Midbrain (tissue), 1 donor: ENCODE data around the gene USP11.

Experiments used
- DNase-seq: peaks from one replicate; lab custom pipeline; 2025; lab: John Stamatoyannopoulos, UW

The USP11 gene

DNA sequence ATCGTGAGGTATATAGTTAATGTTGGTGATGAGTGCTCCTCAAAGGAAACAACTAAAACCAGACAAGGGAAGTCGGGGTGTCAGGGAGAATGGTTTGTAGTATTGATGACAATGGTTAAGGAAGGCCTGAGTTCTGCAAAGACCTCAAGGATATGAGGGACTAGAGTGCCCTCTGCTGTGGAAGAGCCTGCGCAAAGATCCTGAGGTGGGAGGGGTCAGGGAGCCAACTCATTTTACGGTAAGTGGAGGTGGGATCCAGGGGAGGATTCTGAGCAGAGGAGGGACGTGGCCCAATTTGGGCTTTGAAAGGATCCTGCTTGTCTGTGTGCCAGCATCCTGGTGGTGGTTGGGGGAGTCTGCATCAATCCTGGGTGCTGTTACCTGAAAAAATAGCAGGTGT is 27.8 kb upstream of the USP11 start:
- no peak for DNase-seq

DNA sequence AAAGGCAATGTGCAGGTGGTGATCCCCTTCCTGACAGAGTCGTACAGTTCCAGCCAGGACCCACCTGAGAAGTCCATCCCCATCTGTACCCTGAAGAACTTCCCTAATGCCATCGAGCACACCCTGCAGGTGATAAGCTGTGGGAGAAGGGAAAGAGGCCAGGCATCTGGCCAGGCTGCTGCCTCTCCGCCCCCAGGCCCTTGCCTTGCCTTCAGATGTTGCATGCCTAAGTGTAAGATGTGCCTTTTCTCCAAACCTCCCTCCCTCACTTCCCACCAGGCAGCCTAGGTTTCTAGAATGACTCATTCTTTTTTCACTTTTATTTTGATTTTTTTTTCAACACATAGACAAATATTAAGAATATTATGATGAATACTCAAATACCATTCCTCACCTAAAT is 26.5 kb upstream of the USP11 start:
- DNase-seq = no peak

DNA sequence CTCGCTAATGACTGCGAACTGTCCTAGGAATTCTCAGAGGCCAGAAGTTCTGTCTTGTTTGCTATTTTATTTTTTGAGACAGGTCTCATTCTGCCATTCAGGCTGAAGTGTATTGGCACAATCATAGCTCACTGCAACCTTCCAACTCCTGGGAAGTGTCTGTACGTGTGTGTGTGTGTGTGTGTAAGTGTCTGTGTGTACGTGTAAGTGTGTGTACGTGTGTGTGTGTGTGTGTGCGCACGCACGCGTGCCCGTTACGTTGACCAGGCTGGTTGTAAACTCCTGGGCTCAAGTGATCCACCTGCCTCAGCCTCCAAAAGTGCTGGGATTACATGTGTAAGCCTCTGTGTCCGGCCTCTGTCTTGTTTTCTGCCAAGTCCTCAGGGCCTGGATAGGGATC is 24.7 kb upstream of the USP11 start:
- DNase-seq = no peak

DNA sequence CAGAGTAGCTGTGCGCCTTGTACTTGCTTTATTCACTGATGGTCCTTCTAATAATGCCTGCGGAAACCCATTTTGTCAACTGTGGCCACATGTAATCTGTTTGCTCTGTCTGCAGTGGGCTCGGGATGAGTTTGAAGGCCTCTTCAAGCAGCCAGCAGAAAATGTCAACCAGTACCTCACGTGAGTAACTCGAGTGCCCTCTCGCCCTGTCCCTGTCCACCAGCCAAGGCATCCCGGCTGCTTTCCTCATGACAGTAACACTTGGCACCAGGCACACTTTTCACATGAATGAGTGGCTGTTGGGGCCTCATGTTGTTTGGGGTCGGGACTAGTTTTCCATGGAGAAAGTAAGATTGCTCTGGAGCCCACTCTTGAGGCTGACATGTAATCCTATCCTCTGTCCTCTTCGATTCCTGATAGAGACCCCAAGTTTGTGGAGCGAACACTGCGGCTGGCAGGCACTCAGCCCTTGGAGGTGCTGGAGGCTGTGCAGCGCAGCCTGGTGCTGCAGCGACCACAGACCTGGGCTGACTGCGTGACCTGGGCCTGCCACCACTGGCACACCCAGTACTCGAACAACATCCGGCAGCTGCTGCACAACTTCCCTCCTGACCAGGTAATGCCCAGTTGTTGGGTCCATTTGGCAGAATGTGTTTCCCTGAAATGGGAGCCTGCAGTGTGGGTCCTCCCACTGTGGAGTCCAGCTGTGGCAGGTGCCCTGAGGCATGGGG is 23.1 kb upstream of the USP11 start:
- no peak for DNase-seq

- DNase-seq = no peak
Measured at GRCh38 chrX:47210661-47211425, 22.0 kb upstream of the USP11 start.

GRCh38 chrX:47212381-47213293 is 20.2 kb upstream of the USP11 start:
- no peak for DNase-seq

DNA sequence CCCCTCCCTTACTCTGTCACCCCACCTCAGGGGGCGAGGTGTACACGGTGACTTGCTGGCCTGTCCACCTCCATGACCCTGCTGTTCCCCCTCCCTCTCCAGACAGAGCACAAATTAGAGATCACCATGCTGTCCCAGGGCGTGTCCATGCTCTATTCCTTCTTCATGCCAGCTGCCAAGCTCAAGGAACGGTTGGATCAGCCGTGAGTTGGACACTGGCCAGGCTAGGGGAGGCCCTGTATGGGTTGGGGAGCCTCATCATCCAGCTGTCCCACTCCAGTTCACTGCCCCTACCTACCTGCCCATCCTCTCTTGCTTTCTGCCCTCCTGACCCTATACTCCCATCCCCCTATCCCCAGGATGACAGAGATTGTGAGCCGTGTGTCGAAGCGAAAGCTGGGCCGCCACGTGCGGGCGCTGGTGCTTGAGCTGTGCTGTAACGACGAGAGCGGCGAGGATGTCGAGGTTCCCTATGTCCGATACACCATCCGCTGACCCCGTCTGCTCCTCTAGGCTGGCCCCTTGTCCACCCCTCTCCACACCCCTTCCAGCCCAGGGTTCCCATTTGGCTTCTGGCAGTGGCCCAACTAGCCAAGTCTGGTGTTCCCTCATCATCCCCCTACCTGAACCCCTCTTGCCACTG is 18.3 kb upstream of the USP11 start:
- no peak for DNase-seq

GRCh38 chrX:47215291-47215900 is 17.4 kb upstream of the USP11 start:
- DNase-seq = no peak

- no peak for DNase-seq
Measured at GRCh38 chrX:47216393-47216925, 16.4 kb upstream of the USP11 start.

DNA sequence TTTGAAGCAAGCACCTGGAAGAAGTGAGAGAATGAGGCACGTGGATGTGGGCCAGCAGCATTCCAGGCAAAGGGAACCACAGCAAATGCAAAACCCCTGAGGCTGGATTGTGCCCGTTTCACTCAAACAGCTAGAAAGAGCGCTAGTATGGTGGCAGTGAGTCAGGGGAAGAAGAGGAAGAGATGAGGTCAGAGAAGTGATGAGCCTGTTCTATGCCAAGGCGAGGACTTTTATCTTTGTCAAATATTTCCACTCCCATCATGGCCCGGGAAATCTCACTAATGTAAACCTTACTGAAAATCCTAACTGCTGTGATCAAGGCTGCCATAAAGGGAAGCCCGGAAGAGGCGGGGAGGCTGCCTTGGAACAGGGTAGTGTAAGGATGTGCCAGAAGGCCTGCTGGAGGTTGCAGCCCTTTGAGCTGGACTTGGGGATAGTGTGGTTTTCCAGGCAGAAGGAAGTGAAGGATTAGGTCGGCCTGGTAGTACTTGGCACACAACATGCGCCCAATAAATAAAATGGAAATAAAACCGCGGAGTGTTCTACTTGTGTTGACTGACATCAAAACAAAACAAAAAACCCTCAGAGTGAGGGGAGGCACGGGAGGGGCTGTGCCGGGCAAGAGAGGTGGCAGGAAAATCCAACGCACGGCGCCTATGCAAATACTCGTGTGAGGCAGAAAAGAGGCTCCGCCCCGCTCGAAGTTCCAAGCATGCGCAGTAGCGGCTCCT is 15.5 kb upstream of the USP11 start:
- no peak for DNase-seq

GRCh38 chrX:47217852-47218279 is 14.9 kb upstream of the USP11 start:
- DNase-seq = peak; percentile 98

DNA sequence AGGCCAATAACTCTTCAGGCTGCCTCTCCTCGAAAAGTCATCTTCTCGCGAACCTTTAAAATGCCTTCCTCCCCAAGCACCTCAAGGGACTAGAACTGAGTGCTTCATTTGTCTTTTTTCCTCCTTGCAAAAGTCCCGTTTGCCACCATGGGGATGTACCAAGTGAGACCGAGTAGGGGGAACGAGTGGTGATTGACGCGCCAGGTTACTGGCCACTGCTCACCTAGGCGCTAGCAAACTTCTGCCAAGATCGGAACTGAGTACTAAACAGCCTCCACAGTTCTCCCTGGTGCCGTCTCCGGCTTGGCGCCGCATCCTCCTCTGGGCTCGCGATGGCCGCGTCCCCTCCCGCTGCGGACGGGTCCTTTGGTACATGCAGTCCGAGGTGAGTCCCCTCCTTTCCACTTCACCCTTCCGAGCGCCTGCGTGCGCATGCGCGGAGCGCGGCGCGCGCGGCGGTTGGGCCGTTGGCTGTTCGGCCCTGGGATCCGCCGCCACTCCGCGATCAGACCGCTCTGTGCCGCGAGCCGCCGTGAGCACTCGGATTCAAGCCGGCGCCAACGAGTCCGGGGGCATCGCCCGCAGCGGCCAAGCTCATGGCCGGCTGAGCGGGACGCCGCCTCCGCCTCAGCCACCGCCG is 14.4 kb upstream of the USP11 start, which contains the start of gene CDK16:
Gene CDK16, plus strand, starts transcription at position 402 of the 640 bp plus-strand sequence. CDS start 4,877 bp downstream, outside the sequence.
- peak; percentile 90 for DNase-seq

DNA sequence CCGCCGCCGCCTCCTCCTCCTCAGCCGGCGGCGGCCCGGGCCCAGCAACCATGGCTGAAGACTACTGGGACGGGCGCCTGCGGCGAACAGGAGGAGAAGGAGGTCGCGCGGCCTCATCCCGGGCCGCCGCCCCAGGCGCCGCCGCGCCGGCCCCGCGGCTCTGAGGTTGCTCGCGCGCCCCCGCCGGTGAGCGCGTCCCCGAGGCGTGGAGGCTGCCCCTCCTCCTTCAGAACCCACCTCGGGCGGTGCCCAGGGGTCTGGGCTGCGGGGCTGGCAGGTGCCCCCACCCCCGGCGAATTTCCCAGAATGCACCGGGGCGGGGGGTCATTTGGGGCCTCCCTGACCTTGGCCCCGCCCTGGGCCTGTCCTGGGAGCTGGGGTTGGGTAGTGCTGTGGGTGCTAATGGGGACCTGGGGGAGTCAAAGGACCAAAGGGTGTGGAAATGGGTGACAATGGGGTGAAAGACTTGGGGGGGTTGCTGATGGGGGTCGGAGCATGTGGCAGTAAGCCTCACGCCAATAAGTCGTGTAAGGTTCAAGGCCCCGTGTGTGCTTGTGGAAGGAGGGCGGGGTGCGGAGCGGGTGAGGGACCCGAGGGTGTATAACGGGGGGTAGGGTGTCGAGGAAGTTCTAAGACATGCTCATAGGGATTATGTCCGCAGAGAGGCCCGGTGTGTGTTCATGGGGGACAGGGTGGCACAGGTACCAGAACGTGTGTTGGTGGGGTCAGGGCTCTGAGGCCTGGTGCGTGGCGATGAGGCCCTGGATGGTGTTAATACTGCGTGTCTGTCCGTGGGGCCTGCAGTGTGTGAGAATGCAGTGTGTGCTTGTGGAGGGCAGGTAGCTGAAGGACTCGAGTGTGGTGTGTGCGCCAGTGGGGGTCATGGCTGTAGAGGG is 13.6 kb upstream of the USP11 start:
- no peak for DNase-seq

GRCh38 chrX:47221756-47222155 is 11.1 kb upstream of the USP11 start:
- DNase-seq = no peak

DNA sequence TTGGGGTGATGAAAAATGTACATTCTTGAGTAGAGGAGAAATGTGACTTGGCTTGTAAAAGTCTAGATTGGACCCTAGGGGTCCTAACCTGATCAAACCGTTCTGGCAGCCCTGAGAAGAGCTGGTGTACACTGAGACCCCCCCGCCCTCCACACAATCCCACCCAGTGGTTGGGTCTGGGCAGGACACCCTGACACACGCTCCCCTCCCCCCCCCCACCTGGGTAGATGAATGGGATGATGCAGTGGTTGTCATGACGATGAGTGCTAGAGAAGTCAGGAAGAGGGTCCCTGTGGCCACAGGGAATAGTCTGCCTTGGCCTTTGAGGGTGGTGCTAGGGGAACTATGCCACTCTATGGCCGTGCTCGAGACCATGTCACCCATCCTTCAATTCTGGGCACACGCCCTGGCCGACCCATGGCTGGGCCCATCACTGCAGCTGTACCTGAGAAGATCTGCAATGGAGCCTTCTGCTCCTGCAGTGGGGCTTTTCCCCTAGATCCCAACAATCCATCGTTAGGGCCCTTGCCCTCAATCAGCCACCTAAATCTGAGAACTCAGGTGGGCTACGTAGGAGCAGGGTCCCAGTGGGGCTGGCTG is 10.0 kb upstream of the USP11 start:
- DNase-seq = no peak

DNA sequence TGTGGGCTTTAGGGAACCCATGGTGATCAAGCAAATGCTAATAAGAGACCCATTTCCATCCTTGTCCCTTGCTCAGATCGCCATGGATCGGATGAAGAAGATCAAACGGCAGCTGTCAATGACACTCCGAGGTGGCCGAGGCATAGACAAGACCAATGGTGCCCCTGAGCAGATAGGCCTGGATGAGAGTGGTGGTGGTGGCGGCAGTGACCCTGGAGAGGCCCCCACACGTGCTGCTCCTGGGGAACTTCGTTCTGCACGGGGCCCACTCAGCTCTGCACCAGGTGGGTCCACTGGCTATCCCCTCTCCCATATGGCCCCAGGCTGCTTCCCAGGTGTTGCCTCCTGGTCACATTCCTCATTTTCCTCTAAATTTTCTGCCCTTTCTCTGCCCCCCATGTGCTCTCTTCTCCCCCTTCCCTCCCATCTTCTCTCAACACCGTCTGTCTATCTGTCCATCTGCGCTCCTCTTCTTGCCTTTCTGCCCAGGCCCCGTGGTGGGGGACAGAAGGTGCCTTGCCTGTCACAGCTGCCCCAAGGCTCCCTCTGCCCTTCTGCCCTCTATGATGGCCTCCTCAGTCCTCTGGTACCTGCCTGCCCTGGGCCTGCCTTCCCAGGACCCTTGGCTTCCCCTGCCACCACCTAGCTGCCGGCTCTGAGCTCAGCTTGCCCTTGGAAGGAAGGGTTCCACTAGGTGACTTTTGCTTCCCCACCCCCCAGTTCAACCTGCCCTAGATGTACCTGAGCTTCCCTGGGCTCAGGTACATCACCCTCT is 9.1 kb upstream of the USP11 start:
- no peak for DNase-seq

- DNase-seq = no peak
Measured at GRCh38 chrX:47224266-47224895, 8.4 kb upstream of the USP11 start.
